Endothelial cell of umbilical vein (primary cell): ENCODE results near the gene CBLIF. TPM values are rescaled to one million over a fixed set of nuclear protein-coding genes. Genes with fewer than 3 reads are reported as not detected.

Experiments used
- BruUV-seq: library from RNA; stranded (reverse); fragments of 400-500 nt; replicated peaks from 2 replicates; lab custom pipeline; 2021; lab: Mats Ljungman, UMichigan
- CTCF ChIA-PET: fragments of 300-600, 350-600 bp; sonication (Branson Sonifier 250); formaldehyde crosslinking; loops from one replicate; lab custom pipeline; 2021; ENCODE audit warnings: antibody characterized with exemption, inconsistent platforms; lab: Charles Lee
- POLR2A ChIA-PET: fragments of 300-600, 350-600 bp; sonication (Branson Sonifier 250); formaldehyde crosslinking; loops from one replicate; lab custom pipeline; 2021; ENCODE audit warnings: antibody characterized with exemption, inconsistent platforms; lab: Charles Lee
- DNase-seq: peaks from one replicate; pipeline ENCODE4 v3.0.0-alpha.2; 2011; ENCODE audit warnings: low read depth, low spot score
- FAIRE-seq: peaks from 2 replicates; lab custom pipeline; 2011; peaks lifted over from hg19 to GRCh38; lab: Jason Lieb, UNC
- H2AFZ ChIP-seq: 2 replicates; pipeline ENCODE4 v1.6.0; 2012; ENCODE audit warnings: low read depth, low read length, control low read depth, inconsistent platforms
- H3K27ac ChIP-seq: 2 replicates; pipeline ENCODE4 v1.5.1; 2011; ENCODE audit warnings: low read depth, mild to moderate bottlenecking, control low read depth, low read length, moderate library complexity; ENCODE audit not compliant: insufficient read depth
- H3K27me3 ChIP-seq, 2 experiments: 2 replicates each; pipeline versions ENCODE4 v1.6.0 to v1.6.1; 2011; ENCODE audit warnings: low read length in 2 of 2, mixed read lengths in 1 of 2; ENCODE audit not compliant: control insufficient read depth in 2 of 2, insufficient read depth in 2 of 2
- H3K36me3 ChIP-seq, 2 experiments: 2 replicates in 1 of 2; 3 replicates in 1 of 2; pipeline ENCODE4 v1.5.1; 2011; ENCODE audit warnings: low read length in 2 of 2, mild to moderate bottlenecking in 1 of 2, moderate library complexity in 1 of 2; ENCODE audit not compliant: control insufficient read depth in 2 of 2, insufficient read depth in 2 of 2; ENCODE audit errors: extremely low read depth in 1 of 2
- H3K4me1 ChIP-seq: 3 replicates; pipeline ENCODE4 v1.5.1; 2011; ENCODE audit warnings: mild to moderate bottlenecking, low read length; ENCODE audit not compliant: control insufficient read depth, insufficient read depth; ENCODE audit errors: extremely low read depth
- H3K4me2 ChIP-seq: 2 replicates; pipeline ENCODE4 v1.6.1; 2011; ENCODE audit warnings: low read length, control low read depth, mixed read lengths; ENCODE audit not compliant: insufficient read depth
- H3K4me3 ChIP-seq, 3 experiments: fragments of 200-600 bp in 1 of 3; sonication (generic), shearing (Covaris generic) in 1 of 3; replicated peaks in 1 of 3; 2 replicates each; pipeline ENCODE4 v1.5.1; 2011 to 2016; ENCODE audit warnings: control low read depth in 3 of 3, low read length in 3 of 3, mild to moderate bottlenecking in 2 of 3, inconsistent platforms in 1 of 3, low read depth in 1 of 3, moderate library complexity in 1 of 3; ENCODE audit not compliant: insufficient read depth in 1 of 3
- H3K79me2 ChIP-seq: 2 replicates; pipeline ENCODE4 v1.6.0; 2012; ENCODE audit warnings: low read length, inconsistent platforms; ENCODE audit not compliant: control insufficient read depth, insufficient read depth
- H3K9ac ChIP-seq: replicated peaks from 2 replicates; pipeline ENCODE3; 2011; ENCODE audit warnings: low read length, control low read depth; ENCODE audit not compliant: insufficient read depth; ENCODE audit errors: extremely low read depth
- H3K9me1 ChIP-seq: replicated peaks from 3 replicates; pipeline ENCODE4 v1.6.0; 2011; ENCODE audit warnings: mild to moderate bottlenecking, low read length; ENCODE audit not compliant: control insufficient read depth, insufficient read depth; ENCODE audit errors: extremely low read depth
- H3K9me3 ChIP-seq: replicated peaks from 2 replicates; pipeline ENCODE4 v1.5.1; 2012; ENCODE audit warnings: low read length, inconsistent platforms; ENCODE audit not compliant: control insufficient read depth, insufficient read depth
- H4K20me1 ChIP-seq: replicated peaks from 2 replicates; pipeline ENCODE3; 2011; ENCODE audit warnings: mild to moderate bottlenecking, low read length; ENCODE audit not compliant: control insufficient read depth, insufficient read depth; ENCODE audit errors: extremely low read depth
- EZH2 ChIP-seq: IDR thresholded peaks from 2 replicates; pipeline ENCODE4 v1.6.1; 2012; ENCODE audit warnings: borderline replicate concordance, low read depth, mild to moderate bottlenecking, moderate library complexity, low read length, inconsistent platforms; ENCODE audit not compliant: severe bottlenecking
- FOS ChIP-seq: IDR thresholded peaks from 2 replicates; pipeline ENCODE4 v1.6.1; 2011; ENCODE audit warnings: mild to moderate bottlenecking, low read length, moderate library complexity, borderline replicate concordance; ENCODE audit not compliant: insufficient read depth
- GATA2 ChIP-seq: IDR thresholded peaks from 2 replicates; pipeline ENCODE4 v1.7.0; 2011; ENCODE audit warnings: low read depth, mild to moderate bottlenecking, moderate library complexity, mixed read lengths, low read length; ENCODE audit not compliant: insufficient read length, insufficient read depth
- JUN ChIP-seq: IDR thresholded peaks from 2 replicates; pipeline ENCODE4 v1.6.1; 2011; ENCODE audit warnings: borderline replicate concordance, low read depth; ENCODE audit not compliant: insufficient read length, insufficient read depth
- MYC ChIP-seq: IDR thresholded peaks from one replicate; pipeline ENCODE4 v1.6.1; 2011; ENCODE audit warnings: mild to moderate bottlenecking, low read depth, low read length
- POLR2A ChIP-seq: IDR thresholded peaks from 2 replicates; pipeline ENCODE4 v1.6.1; 2012; ENCODE audit warnings: low read depth, mild to moderate bottlenecking, control low read depth, low read length
- POLR2AphosphoS5 ChIP-seq: IDR thresholded peaks from 2 replicates; pipeline ENCODE4 v1.6.1; 2012; ENCODE audit warnings: low read depth, mild to moderate bottlenecking, control low read depth, low read length, moderate library complexity; ENCODE audit not compliant: insufficient read depth
- dilution Hi-C: fragments of 300-500 bp; cut with MboI; formaldehyde crosslinking; loops from one replicate; pipeline ENCODE4 v1.15.0; 2019; ENCODE audit warnings: low sequenced_read_pairs; ENCODE audit not compliant: extremely low pct_ligation_motif_present
- intact Hi-C: fragments of 100-400 bp; cut with micrococcal nuclease; formaldehyde crosslinking; loops from one replicate; pipeline ENCODE4 v1.10.0; 2022
- polyA plus RNA-seq, 4 experiments: library from polyadenylated mRNA; depleted of rRNA in 3 of 4; stranded (reverse) in 3 of 4; unstranded in 1 of 4; fragments of >200 nt; gene quantifications; 2 replicates each; pipeline versions ENCODE4 v1.2.1 to v1.2.3, GENCODE V29; 2011 to 2012; ENCODE audit warnings: missing spikeins in 1 of 4
- total RNA-seq: library from RNA; stranded (reverse); gene quantifications from 2 replicates; pipeline ENCODE4 v1.2.3, GENCODE V29; 2021
- TF ChIP-seq, protein P1 (sequence below), 2 donors: IDR thresholded peaks; 1 replicate in 1 of 2; 2 replicates in 1 of 2; pipeline ENCODE4 v1.5.1; 2011; ENCODE audit warnings: low read length in 2 of 2, mild to moderate bottlenecking in 2 of 2, moderate library complexity in 2 of 2, control low read depth in 1 of 2, inconsistent platforms in 1 of 2, low read depth in 1 of 2; ENCODE audit not compliant: insufficient read depth in 1 of 2; ENCODE audit errors: extremely low read depth in 1 of 2
- TF ChIP-seq, protein P2 (sequence below): IDR thresholded peaks from 2 replicates; pipeline ENCODE4 v1.6.1; 2011; ENCODE audit not compliant: insufficient read depth, insufficient read length

The CBLIF gene
- total and polyA plus RNA-seq, 2 donors (not counting 3 experiments of a cell fraction or from before 2014, with no cell fraction given) = not detected

- Histone ChIP-seq H3K9me3 (no peaks in the 10 kb centered on the region), H3K27ac (no peak overlapping the region), H3K4me1 (peaks cover 27% of the 10 kb centered on the region), H3K9me1 (no peaks in the 10 kb centered on the region), H3K27me3 (no peaks in the 10 kb centered on the region), H3K79me2 (no peaks in the 10 kb centered on the region), H4K20me1 (no peaks in the 10 kb centered on the region), H3K36me3 (peaks cover 0 to 7% of the 10 kb centered on the region in 2 experiments), H3K4me2 (no peak overlapping the region), H3K9ac (no peak overlapping the region), H3K4me3 (no peak overlapping the region), H2AFZ (no peak overlapping the region)
- TF ChIP-seq POLR2AphosphoS5 (no peak), POLR2A (no peak), GATA2 (no peak), JUN (no peak), FOS (no peak), MYC (no peak), EZH2 (no peak)
- TF ChIP-seq, protein P1, sequence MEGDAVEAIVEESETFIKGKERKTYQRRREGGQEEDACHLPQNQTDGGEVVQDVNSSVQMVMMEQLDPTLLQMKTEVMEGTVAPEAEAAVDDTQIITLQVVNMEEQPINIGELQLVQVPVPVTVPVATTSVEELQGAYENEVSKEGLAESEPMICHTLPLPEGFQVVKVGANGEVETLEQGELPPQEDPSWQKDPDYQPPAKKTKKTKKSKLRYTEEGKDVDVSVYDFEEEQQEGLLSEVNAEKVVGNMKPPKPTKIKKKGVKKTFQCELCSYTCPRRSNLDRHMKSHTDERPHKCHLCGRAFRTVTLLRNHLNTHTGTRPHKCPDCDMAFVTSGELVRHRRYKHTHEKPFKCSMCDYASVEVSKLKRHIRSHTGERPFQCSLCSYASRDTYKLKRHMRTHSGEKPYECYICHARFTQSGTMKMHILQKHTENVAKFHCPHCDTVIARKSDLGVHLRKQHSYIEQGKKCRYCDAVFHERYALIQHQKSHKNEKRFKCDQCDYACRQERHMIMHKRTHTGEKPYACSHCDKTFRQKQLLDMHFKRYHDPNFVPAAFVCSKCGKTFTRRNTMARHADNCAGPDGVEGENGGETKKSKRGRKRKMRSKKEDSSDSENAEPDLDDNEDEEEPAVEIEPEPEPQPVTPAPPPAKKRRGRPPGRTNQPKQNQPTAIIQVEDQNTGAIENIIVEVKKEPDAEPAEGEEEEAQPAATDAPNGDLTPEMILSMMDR (IDR thresholded peaks at IDR 0.05; ENCODE audit: extremely low read depth in 1 of 2, insufficient read depth in 1 of 2, low read depth in 1 of 2, low read length in 2 of 2) = no peak
- TF ChIP-seq, protein P2, sequence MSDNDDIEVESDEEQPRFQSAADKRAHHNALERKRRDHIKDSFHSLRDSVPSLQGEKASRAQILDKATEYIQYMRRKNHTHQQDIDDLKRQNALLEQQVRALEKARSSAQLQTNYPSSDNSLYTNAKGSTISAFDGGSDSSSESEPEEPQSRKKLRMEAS = no peak
- DNase-seq (no peak), FAIRE-seq (no peak)
- ChIA-PET POLR2A (no interaction called here), CTCF (interaction anchor here (0.8 to 1.1 kb wide), 2 partner anchors 18 to 29 kb away, joined by 3 to 4 read pairs; partner anchors contain the start of gene STX3)
- no TSS peak for BruUV-seq
- intact Hi-C loops (no loop called here), dilution Hi-C loops (no loop called here)
These were observed 61.6 kb downstream of the CBLIF start for GRCh38 chr11:59783632-59784090.
